AG04449 (cell line): ENCODE data around the gene ATP6V0E2.

Experiments
- CTCF ChIA-PET: fragments of 350-600 bp; formaldehyde crosslinking; extraction: SDS; loops from one replicate; lab custom pipeline; 2021; ENCODE audit warnings: antibody characterized with exemption; lab: Yijun Ruan, JAX
- POLR2A ChIA-PET: fragments of 400-600, 350-600 bp; formaldehyde crosslinking; extraction: SDS; loops from one replicate; lab custom pipeline; 2020; ENCODE audit warnings: antibody characterized with exemption, inconsistent platforms; lab: Yijun Ruan, JAX
- DNase-seq: peaks from one replicate; pipeline ENCODE4 v3.0.0-alpha.2; 2010; ENCODE audit warnings: low read depth, low spot score
- H3K4me3 ChIP-seq: 2 replicates; pipeline ENCODE4 v1.5.1; 2011; ENCODE audit warnings: low read depth, mild to moderate bottlenecking, control low read depth, low read length
- CTCF ChIP-seq: IDR thresholded peaks from one replicate; pipeline ENCODE4 v1.5.1; 2011; ENCODE audit warnings: mild to moderate bottlenecking, moderate library complexity, low read length, control low read depth, inconsistent platforms; ENCODE audit not compliant: insufficient read depth; ENCODE audit errors: missing control alignments

Gene ATP6V0E2

GRCh38 chr7:149854611-149855360 lies 19.0 kb upstream of the ATP6V0E2 start:
- peak overlapping the region; percentile 2; the same call in 1 of the 2 replicates for H3K4me3 ChIP-seq
- ChIA-PET CTCF (interaction anchor here (1.4 to 1.8 kb wide), 2 partner anchors 11 to 15 kb away, joined by 4 to 5 read pairs; no protein-coding TSS in a partner anchor), POLR2A (interaction anchor here (1.5 to 1.8 kb wide), 2 partner anchors 9 to 16 kb away, joined by 5 to 6 read pairs; partner anchors contain the start of gene ZNF862)
- TF ChIP-seq CTCF = no peak
- peak; percentile 5 for DNase-seq

GRCh38 chr7:149855361-149856305 lies 18.1 kb upstream of the ATP6V0E2 start:
- ChIA-PET POLR2A (interaction anchor here (1.5 to 1.8 kb wide), 2 partner anchors 10 to 17 kb away, joined by 5 to 6 read pairs; partner anchors contain the start of gene ZNF862), CTCF (interaction anchor here (1.4 to 1.8 kb wide), 2 partner anchors 10 to 16 kb away, joined by 4 to 5 read pairs; no protein-coding TSS in a partner anchor)
- no peak for TF ChIP-seq CTCF
- DNase-seq = peak; percentile 41
- H3K4me3 ChIP-seq = no peak overlapping the region

GRCh38 chr7:149856583-149856982 lies 17.2 kb upstream of the ATP6V0E2 start:
- CTCF ChIA-PET = no interaction called here
- no peak for TF ChIP-seq CTCF
- POLR2A ChIA-PET = no interaction called here

GRCh38 chr7:149859369-149859768 lies 14.4 kb upstream of the ATP6V0E2 start:
- POLR2A ChIA-PET = no interaction called here
- H3K4me3 ChIP-seq = no peak overlapping the region
- DNase-seq = no peak
- CTCF ChIA-PET = no interaction called here
- no peak for TF ChIP-seq CTCF

More at GRCh38 chr7:149856583-149856982, 17.2 kb upstream of the ATP6V0E2 start:
- no peak for DNase-seq
- H3K4me3 ChIP-seq = no peak overlapping the region

GRCh38 chr7:149859876-149860275 lies 13.9 kb upstream of the ATP6V0E2 start:
- CTCF ChIA-PET = no interaction called here
- TF ChIP-seq CTCF = no peak
- no peak for DNase-seq
- H3K4me3 ChIP-seq = no peak overlapping the region
- POLR2A ChIA-PET = no interaction called here
